Fibroblast of skin of right quadriceps (primary cell): ENCODE measurements around the gene ZNF157.
"Not testable (repeated sequence)": the region's sequence is repeated elsewhere in the genome, so short reads cannot be mapped to it uniquely, and the experiment has no call there.

ENCODE experiments used
- DNase-seq: peaks from one replicate; pipeline ENCODE4 v3.0.0-alpha.2; 2013

The ZNF157 gene

DNA sequence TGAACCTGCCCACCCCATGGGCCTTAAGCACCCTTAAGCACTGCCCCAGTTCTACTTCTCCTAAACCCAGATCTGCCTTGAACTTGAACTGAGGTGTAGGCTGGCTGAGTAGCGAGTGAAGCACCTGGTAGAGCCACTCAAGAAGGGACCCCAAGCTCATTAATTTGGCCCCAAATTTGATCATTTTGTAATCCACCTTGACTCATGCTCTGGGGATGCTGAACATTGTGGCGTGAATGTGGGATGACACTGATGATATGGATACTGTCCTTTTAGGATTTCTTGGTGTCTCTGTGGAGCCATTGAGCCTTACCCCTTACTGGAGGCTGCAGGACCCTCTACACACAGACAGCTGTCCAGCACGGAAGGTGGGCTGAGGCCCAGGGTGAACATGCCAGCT is at the start of gene ZNF157:
Gene ZNF157 (plus strand): TSS at position 301 of the 400 bp plus-strand sequence. CDS start 91 bp downstream, at position 392.
- no peak for DNase-seq

- DNase-seq, result peak; percentile 46
Observed at GRCh38 chrX:47321386-47321785, 49.0 kb upstream of the ZNF157 start.

DNA sequence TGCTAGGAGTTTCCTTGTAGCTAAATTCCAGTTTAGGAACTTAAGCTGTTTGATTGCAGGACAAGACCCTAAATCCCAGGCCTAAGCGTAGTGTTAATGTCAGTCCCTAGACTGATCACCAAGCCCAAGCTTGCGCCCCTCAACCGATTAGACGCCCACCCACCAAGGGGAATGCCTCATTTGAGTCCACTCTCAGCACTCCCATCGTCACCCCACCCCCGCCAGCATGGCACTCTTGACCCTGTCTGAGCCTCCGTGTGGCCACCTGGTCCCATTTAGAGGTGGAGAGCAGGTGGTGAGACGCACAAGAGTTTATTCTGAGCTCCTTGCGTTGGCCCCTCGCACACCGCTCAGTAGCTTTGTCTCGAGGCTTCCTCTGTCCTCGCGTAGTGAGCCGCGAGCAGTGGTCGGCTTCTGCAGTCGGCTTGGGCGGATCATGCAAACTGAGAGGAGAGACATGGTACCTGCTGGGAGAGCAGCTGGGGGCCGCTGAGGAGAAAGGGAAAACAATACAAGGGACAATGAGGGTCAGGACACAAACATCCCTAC is 48.5 kb upstream of the ZNF157 start:
- no peak for DNase-seq

- DNase-seq, result no peak
Observed at GRCh38 chrX:47327902-47328301, 42.5 kb upstream of the ZNF157 start.

GRCh38 chrX:47332729-47333128 is 37.6 kb upstream of the ZNF157 start:
- DNase-seq, result not testable (repeated sequence)

DNA sequence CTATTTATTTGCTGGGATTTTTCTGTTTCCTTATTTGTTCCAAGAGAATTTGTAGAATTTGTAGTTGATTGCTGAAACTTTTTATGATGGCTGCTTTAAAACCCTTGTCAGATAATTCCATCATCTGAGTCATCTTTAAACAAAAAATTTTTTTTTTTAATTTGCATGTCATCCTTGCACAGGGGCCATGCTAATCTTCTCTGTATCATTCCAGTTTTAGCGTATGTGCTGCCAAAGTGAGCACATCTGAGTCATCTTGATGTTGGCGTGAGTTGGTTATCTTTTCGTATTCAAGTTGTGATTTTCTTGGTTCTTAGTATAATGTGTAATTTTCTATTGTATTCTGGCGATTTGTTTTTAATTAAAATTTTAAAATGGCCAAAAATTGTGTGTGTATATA is 18.7 kb upstream of the ZNF157 start:
- peak; percentile 9 for DNase-seq

DNA sequence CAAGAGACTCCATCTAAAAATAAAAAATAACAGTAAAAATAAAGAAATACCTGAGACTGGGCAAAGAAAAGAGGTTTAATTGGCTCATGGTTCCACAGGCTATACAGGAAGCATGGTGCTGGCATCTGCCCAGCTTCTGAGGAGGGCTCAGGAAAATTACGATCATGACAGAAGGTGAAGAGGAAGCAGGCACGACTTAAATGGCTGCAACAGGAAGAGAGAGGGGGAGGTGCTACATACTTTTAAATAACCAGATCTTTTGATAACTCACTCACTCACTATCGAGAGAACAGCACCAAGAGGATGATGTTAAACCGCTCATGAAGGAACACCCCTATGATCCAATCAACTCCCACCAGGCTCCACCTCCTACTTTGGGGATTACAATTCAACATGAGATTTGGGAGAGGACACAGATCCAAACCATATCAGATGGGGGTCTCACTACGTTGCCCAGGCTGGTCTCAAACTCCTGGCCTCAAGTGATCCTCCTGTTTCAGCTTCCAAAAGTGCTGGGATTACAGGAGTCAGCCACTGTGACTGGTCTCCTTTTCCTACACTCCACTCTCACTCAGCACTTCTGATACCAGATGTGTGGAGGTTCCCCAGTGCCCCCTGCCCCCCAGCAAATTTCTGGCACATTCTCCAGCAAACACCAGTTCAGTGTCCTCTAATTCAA is 11.9 kb upstream of the ZNF157 start:
- peak; percentile 7 for DNase-seq

DNA sequence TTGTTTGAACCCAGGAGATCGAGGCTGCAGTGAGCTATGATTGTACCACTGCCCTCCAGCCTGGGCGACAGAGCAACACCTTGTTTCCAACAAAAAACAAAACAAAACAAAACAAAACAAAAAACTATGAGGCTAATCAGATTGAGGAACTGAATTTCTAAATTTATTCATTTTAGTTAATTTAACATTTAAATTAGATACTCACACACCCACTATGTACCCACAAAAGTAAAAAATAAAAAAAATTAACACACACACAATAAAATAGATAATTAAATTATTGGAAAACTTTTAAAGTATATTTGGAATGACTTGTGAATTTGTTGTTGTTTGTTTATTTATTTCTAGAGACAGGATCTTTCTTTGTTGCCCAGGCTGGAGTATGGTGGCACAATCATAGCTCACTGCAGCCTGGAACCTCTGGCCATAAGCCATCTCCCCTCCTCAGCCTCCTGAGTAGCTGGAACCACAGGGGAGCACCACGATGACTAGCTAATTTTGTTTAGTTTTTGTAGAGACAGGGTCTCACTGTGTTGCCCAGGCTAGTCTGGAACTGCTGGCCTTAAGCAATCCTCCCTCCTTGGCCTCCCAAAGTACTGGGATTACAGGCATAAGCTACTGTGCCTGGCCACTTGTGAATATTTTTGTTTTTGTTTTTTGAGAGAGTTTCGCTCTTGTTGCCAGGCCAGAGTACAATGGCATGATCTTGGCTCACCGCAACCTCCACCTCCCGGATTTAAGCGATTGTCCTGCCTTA is 9.8 kb upstream of the ZNF157 start:
- DNase-seq, result no peak

- DNase-seq, result peak; percentile 84
Observed at GRCh38 chrX:47361538-47362511, 8.6 kb upstream of the ZNF157 start.

- DNase-seq, result peak; percentile 68
Observed at GRCh38 chrX:47366041-47366722, 4.2 kb upstream of the ZNF157 start.

DNA sequence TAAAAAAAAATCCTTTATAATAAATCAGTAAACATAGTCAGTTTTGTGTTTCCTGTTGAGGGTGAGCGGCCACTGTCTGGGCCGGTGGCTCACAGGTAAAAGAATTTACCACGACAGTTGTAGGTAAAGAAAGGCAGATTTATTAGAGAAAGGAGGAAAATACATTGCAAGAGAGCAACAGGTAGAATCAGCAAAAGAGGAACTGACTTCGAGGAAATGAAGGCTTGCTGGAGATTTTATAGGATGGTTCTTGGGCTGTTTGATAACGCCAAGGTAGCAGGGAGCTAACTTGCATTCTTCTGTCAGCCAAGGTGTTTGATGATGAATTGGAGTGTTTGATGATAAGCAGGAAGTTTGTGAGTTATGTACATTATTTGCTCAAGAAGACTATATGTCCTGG is 2.8 kb downstream of the ZNF157 start:
- no peak for DNase-seq

DNA sequence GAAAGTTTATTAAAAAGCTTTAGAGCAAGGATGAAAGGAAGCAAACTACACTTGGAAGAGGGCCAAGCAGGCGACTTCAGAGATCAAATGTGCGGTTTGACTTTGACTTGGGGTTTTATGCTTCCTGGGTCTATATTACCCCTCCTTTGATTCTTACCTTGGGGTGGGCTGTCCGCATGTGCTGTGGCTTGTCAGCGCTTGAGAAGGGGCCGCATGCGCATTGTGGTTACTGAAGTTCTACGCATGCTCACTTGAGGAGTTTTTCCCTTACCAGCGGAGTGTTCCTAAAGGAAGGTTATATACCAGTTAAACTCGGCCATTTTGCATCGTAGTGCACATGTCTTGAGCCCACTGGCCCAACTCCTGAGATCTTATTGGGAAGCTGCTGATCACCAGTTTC is 9.9 kb downstream of the ZNF157 start:
- peak; percentile 51 for DNase-seq

- DNase-seq, result peak; percentile 6
Observed at GRCh38 chrX:47380837-47381236, 10.5 kb downstream of the ZNF157 start.

- peak; percentile 32 for DNase-seq
Observed at GRCh38 chrX:47384502-47384901, 14.1 kb downstream of the ZNF157 start.

GRCh38 chrX:47390780-47391179 is 20.4 kb downstream of the ZNF157 start:
- no peak for DNase-seq

GRCh38 chrX:47413179-47413594 is 42.8 kb downstream of the ZNF157 start:
- no peak for DNase-seq

- DNase-seq, result no peak
Observed at GRCh38 chrX:47420265-47420664, 49.9 kb downstream of the ZNF157 start.

- no peak for DNase-seq
Observed at GRCh38 chrX:47420962-47421361, 50.6 kb downstream of the ZNF157 start.

DNA sequence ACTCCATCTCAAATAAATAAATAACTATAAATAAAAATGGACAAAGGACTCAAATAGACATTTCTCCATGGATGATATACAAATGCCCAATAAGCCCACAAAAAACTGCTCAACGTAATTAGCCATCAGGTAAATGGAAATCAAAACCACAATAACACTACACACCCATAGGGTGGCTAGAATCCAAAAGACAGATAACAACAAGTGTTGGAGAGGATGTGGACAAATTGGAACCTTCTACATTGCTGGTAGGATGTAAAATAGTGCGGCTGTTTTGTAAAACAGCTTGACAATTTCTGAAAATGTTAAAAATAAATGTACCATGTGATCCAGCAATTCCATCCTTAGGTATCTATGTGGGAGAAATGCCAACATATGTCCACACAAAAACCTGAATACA is 52.1 kb downstream of the ZNF157 start:
- no peak for DNase-seq

GRCh38 chrX:47430925-47431324 is 60.5 kb downstream of the ZNF157 start:
- no peak for DNase-seq

- DNase-seq, result no peak
Observed at GRCh38 chrX:47446431-47446830, 76.1 kb downstream of the ZNF157 start.

DNA sequence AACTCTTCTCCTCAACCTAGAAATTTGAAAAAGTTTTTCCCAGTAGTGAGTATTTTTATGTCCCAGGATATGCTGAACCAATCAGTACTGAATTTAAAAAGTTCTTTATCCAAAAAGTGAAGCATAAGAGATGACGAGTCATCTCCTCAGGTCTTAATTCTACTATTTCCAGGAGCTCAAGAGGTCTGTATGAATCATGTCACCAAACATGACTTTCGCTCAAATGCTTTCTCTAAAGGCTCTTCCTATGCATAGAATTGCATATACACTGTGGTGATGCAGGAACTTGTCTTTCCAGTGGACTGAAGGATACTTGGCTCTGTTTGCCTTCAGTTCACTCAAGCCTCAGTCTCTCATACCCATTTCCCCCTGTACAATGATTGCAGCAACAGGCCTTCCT is 76.6 kb downstream of the ZNF157 start:
- DNase-seq, result no peak
